ENCODE measurements around the gene RUFY4. TPM values are rescaled to one million over a fixed set of nuclear protein-coding genes. Genes with fewer than 3 reads are reported as not detected.

The RUFY4 gene
- total and polyA plus RNA-seq, 9 of the 15 experiments (the other 6 are each of a cell fraction or from before 2014, with no cell fraction given), result not detected

- Histone ChIP-seq H2AFZ (ENCODE audit: low read depth, low read length) (no peak overlapping the region), H3K79me2 (ENCODE audit: control insufficient read depth, insufficient read depth, low read length) (no peaks in the 10 kb centered on the region), H3K4me3 (no peak overlapping the region), H3K27me3 (ENCODE audit: control insufficient read depth in 2 of 2, insufficient read depth in 2 of 2, low read length in 2 of 2) (peaks cover 0 to 7% of the 10 kb centered on the region in 2 experiments; a peak in 1 of 5 replicates), H4K20me1 (replicated peaks; ENCODE audit: control insufficient read depth, insufficient read depth, low read length) (no peaks in the 10 kb centered on the region), H3K4me2 (ENCODE audit: insufficient read depth, low read length) (no peak overlapping the region), H3K27ac (ENCODE audit: extremely low read depth, low read depth, low read length) (no peak overlapping the region), H3K9me3 (replicated peaks; ENCODE audit: control insufficient read depth, insufficient read depth, low read depth, low read length) (no peaks in the 10 kb centered on the region), H3K4me1 (replicated peaks in 1 of 2; ENCODE audit: control insufficient read depth in 2 of 2, insufficient read depth in 2 of 2, low read length in 2 of 2) (no peaks in the 10 kb centered on the region), H3K36me3 (ENCODE audit: control insufficient read depth, insufficient read depth, low read length) (no peaks in the 10 kb centered on the region), H3K9ac (ENCODE audit: insufficient read depth in 1 of 2, low read depth in 2 of 2, low read length in 2 of 2) (no peak overlapping the region; a peak in 1 of 4 replicates), H3K9me1 (ENCODE audit: control insufficient read depth, insufficient read depth, low read length) (no peaks in the 10 kb centered on the region)
- ATAC-seq, result no peak
- ChIA-PET POLR2A (interaction anchor here (0.6 kb wide), 1 partner anchor 14 kb away, joined by 3 read pairs; no protein-coding TSS in a partner anchor), CTCF (ENCODE audit: low intra/inter-chr PET ratio) (no interaction called here)
- intact Hi-C loops (cut with micrococcal nuclease), result no loop called here
- no TSS peak for BruUV-seq (replicated peaks)
- no peak for DNase-seq (ENCODE audit: extremely low read depth in 1 of 4, low spot score in 3 of 4)
- in situ Hi-C loops (cut with MboI), result no loop called here
- 0% methylated on average over 5 of the region's 12 CpGs for WGBS (ENCODE audit: insufficient coverage, low coverage, missing lambda C conversion rate)
- no peak for FAIRE-seq
- TF ChIP-seq HNRNPK (IDR thresholded peaks at IDR 0.05; ENCODE audit: low read depth, low read length, poor library complexity, severe bottlenecking), result no peak
- TF ChIP-seq TAF1 (IDR thresholded peaks at IDR 0.05; ENCODE audit: control insufficient read depth, extremely low read depth, insufficient read depth, low read length, severe bottlenecking), result no peak
- TF ChIP-seq SFPQ (IDR thresholded peaks at IDR 0.05; ENCODE audit: low read depth, low read length), result no peak
- no peak for TF ChIP-seq SRSF9 (IDR thresholded peaks at IDR 0.05; ENCODE audit: borderline replicate concordance, low read depth, low read length)
Observed at GRCh38 chr2:218021536-218022071, 47.4 kb upstream of the RUFY4 start.

All from K562 (cell line).